ENCODE measurements around the gene KRT78. TPM values are rescaled to one million over a fixed set of nuclear protein-coding genes. Genes with fewer than 3 reads are reported as not detected.
A peak's percentile ranks its signal among the peaks of the same experiment; 100 is the strongest.

The KRT78 gene
- total RNA-seq, 2 experiments from 2014 or later: not detected

DNA sequence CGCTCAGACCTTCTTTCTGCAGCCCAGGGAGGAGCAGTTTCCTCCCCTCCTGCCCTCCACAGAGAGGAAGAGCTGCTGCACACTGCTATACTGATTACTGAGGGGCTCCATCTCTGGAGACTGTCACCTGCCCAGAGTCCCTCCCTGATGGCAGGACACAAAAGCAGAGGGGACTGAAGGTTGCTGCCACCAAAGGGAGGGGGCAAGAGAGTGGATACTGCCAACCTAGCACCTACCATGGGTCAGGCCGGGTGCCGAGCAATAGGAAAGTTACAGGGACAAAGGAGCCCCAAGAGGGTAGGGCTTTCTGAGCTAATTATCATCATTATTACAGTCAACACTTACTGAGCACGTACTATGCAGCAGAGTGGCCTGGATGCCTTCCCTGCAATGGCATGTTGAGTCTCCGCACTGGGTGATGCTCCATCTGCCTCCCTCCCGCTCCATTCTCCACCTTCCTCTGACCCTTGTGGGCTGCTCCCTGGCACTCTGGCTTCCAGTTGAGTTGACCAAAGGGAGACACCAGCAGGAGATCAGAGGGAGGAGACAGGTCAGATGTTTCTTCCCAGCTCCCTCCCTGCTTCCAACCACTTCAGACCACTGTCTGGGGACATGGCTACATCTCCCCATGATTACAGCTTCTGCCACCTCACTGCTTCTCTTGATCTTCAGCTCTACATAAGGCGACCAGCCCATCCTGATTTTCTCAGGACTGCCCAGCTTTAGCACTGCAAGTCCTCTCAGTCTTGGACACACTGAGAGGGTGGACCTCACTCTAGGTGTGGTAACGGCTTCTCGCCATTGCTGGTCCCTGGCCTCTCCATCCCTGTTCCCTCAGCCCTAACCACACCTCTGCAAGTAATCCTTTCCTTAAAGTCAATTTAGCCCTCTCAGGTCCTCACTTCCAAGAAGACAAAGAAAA, 12.0 kb downstream of the KRT78 start:
- CTCF ChIA-PET: interaction anchor here (0.7 to 1.8 kb wide), 5 partner anchors 11 to 812 kb away, joined by 3 to 6 read pairs (median 3); no protein-coding TSS in a partner anchor
- ATAC-seq (peak; percentile 52), DNase-seq (no peak)
- peaks cover 39% of the 10 kb centered on the region for H3K4me1 Mint-ChIP-seq (ENCODE audit: low read depth)
- H3K9me3 Mint-ChIP-seq (ENCODE audit: insufficient read depth): no peaks in the 10 kb centered on the region
- H3K4me3 Mint-ChIP-seq: no peak overlapping the region
- H3K27ac Mint-ChIP-seq: peak overlapping the region; percentile 88
- H3K36me3 Mint-ChIP-seq (ENCODE audit: low read depth): no peaks in the 10 kb centered on the region
- POLR2A ChIA-PET: no interaction called here
- peaks cover 3% of the 10 kb centered on the region for H3K27me3 Mint-ChIP-seq (ENCODE audit: low read depth)

DNA sequence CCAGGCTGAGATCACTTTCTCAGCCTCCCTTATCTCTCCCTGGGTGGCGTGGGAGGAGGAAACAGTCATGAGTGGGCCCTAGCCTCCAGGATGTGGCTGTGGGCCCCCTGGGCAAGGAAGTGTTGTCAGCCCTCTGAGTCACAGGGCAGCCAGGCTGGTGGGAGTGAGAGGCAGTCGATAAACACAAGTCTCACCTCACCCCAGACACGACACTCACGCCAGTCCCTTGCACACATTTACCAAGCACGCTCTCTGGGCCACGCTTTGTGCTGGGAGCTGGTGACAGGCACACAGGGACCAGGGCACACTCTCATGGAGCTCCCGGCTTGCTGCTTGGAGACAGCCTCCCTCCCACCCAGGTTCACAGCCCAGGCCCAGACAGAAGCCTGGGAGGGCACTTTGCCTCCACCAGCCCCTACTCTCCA, 12.7 kb downstream of the KRT78 start:
- peak; percentile 73 for ATAC-seq
- Mint-ChIP-seq H3K4me1 (ENCODE audit: low read depth) (peaks cover 39% of the 10 kb centered on the region), H3K36me3 (ENCODE audit: low read depth) (no peaks in the 10 kb centered on the region), H3K4me3 (no peak overlapping the region), H3K27ac (peak overlapping the region; percentile 88), H3K27me3 (ENCODE audit: low read depth) (peaks cover 3% of the 10 kb centered on the region), H3K9me3 (ENCODE audit: insufficient read depth) (no peaks in the 10 kb centered on the region)
- peak; percentile 73 for DNase-seq
- CTCF ChIA-PET: interaction anchor here (1.4 to 1.5 kb wide), 2 partner anchors 34 to 811 kb away, joined by 3 to 5 read pairs; no protein-coding TSS in a partner anchor
- POLR2A ChIA-PET: no interaction called here

DNA sequence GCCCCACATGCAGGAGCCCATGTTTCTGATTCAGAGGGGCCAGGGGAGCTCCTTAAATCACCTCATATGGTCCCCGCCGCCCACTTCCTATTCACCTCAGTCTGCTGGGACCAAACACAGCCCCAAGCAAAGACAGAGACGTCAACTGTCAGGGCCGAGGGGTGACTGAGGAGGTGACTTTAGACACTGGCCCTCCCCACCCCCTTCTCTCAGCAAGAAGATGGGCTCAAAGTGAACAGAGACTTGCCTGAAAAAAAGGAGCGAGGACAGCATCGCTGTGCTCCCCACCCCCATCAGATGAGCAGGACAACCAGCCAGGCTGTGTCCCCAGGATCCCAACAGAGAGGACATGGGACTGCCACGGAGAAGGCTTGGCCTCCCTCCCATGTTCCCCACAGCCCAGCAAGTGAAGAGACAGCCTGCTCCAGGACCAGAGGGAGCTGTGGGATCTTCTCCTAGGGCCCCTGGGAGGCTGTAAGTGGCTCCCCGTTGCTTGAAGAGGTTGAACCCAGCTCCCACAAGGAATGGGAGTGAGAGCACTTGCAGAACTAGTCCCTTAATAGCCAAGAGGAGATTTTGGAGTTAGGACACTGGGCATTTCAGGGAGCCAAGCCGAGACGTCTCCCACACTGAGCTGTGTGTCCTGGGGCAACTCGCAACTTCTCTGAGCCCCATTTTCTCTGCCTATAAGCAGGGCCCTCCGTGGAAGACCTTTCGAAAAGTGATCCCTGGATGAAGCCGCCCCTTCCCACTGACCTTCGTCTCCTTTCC, 13.3 kb downstream of the KRT78 start:
- H3K9me3 Mint-ChIP-seq (ENCODE audit: insufficient read depth): no peaks in the 10 kb centered on the region
- POLR2A ChIA-PET: no interaction called here
- no peak overlapping the region for H3K4me3 Mint-ChIP-seq
- peak; percentile 21 for ATAC-seq
- no peak for DNase-seq
- peaks cover 39% of the 10 kb centered on the region for H3K4me1 Mint-ChIP-seq (ENCODE audit: low read depth)
- no peaks in the 10 kb centered on the region for H3K27me3 Mint-ChIP-seq (ENCODE audit: low read depth)
- CTCF ChIA-PET: interaction anchor here (1.4 to 1.5 kb wide), 2 partner anchors 35 to 810 kb away, joined by 3 to 5 read pairs; no protein-coding TSS in a partner anchor
- H3K27ac Mint-ChIP-seq: peak overlapping the region; percentile 88
- no peaks in the 10 kb centered on the region for H3K36me3 Mint-ChIP-seq (ENCODE audit: low read depth)

DNA sequence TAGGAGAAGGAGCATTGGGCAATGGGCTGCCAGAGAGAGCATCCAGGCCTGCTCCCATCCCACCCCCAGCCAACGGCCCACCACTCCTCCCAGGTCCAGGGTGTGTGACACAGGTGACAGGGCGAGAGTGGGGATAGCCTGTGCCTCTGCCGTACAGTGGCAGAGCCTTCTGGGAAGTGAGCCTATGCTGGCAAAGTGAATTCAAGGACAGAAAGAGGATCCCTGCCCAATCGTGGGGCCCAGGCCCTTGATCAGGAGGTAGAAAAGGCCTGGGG, 14.1 kb downstream of the KRT78 start:
- H3K27me3 Mint-ChIP-seq (ENCODE audit: low read depth): no peaks in the 10 kb centered on the region
- peaks cover 39% of the 10 kb centered on the region for H3K4me1 Mint-ChIP-seq (ENCODE audit: low read depth)
- no peak overlapping the region for H3K4me3 Mint-ChIP-seq
- H3K9me3 Mint-ChIP-seq (ENCODE audit: insufficient read depth): no peaks in the 10 kb centered on the region
- ATAC-seq (no peak), DNase-seq (no peak)
- H3K27ac Mint-ChIP-seq: peak overlapping the region; percentile 66
- POLR2A ChIA-PET: interaction anchor here (0.6 kb wide), 1 partner anchor 108 kb away, joined by 3 read pairs; no protein-coding TSS in a partner anchor
- H3K36me3 Mint-ChIP-seq (ENCODE audit: low read depth): no peaks in the 10 kb centered on the region
- CTCF ChIA-PET: interaction anchor here (1.2 kb wide), 1 partner anchor 39 kb away, joined by 3 read pairs; no protein-coding TSS in a partner anchor

DNA sequence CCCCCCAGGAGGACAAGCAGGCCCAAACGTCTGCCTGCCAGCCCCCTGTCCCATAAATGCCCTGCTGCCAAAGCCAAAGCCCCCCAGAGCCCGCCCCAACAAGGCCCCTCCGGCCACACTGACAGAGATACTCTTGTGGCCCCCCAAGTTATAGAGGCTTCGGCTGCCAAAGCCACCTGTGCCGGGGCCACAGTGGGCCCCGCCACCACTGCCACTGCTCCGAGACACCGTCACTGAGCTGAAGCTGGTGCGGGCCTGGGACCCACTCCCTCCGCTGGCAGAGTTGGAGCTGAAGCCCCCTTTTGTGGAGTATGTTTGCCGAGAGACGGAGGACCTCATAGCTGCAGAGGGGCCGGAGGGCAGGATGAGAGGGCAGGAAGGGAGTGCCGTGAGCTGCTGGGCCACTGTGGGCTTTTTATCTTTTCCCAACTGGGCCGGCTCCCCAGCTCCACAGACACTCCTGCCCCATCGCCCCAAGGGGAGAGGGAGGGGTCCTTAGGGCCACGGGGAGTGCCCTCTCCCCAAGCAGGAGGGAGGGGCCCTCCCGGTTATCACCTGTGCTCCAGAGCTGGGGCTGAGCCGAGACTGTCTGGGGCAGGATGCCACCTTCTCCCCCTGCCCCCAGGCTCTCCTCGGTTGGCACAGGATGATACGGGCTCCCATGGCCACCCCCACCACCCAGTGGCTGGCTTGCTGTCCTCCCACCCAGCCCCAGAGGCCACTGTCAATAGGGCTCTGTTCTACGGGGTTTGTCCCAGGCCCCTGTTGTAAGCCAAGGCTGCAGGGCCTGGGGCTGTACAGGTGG, 14.7 kb downstream of the KRT78 start, which contains the start of gene KRT79:
TSS of gene KRT79 (minus strand) at position 390 of the 805 bp plus-strand sequence. CDS start at position 339, 51 bp downstream.
- H3K9me3 Mint-ChIP-seq (ENCODE audit: insufficient read depth): no peaks in the 10 kb centered on the region
- no peak for ATAC-seq
- peak within 1 kb of the TSS; percentile 88 for H3K27ac Mint-ChIP-seq
- ChIA-PET POLR2A (interaction anchor here (0.6 kb wide), 1 partner anchor 107 kb away, joined by 3 read pairs; no protein-coding TSS in a partner anchor), CTCF (interaction anchor here (1.0 to 1.2 kb wide), 2 partner anchors 14 to 40 kb away, joined by 3 read pairs; no protein-coding TSS in a partner anchor)
- no peak within 1 kb of the TSS for H3K4me3 Mint-ChIP-seq
- H3K4me1 Mint-ChIP-seq (ENCODE audit: low read depth): peaks cover 41% of the 10 kb centered on the region
- DNase-seq: no peak
- H3K27me3 Mint-ChIP-seq (ENCODE audit: low read depth): no peaks in the 10 kb centered on the region
- H3K36me3 Mint-ChIP-seq (ENCODE audit: low read depth): no peaks in the 10 kb centered on the region

DNA sequence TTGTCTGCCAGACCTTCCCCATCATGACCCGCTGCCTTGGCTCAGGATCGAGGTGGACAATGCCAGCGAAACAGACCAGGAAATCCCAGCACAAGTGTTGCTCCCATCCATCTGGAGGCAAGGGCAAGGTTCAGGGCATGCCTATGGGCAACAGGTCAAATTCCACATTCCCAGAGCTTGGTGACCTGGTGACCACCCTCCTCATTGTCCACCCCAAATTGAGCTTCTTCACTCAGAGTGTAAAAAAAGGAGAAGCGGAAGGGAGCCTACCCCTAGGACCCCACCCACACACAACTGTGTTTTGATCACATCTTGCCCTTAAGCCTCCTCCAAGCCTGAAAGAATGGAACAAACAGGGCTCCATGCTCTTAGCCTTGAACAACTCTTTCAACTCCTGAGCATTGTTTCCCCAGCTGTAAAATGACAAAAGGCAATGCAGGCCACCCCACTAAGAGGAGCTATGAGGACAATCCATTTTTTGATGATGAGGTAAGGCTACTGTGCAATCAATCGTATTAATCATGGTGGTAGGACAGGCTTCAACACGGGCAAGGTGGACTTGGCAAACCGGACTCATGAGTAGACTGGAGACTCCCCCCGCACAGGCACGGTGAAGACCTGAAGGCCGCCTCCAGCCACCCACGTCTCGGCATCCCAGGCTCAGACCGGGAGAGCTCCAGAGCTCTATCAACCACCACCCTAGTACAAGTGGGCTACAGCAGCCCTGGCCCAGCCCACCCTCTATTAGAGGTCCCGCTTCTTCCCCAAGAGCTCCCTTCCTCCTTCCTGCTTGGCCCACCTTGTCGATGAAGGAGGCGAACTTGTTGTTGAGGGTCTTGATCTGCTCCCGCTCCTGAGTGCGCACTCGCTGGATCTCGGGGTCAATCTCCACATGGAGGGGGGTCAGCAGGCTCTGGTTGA, 15.5 kb downstream of the KRT78 start:
- no peak for ATAC-seq
- Mint-ChIP-seq H3K27ac (no peak overlapping the region), H3K27me3 (ENCODE audit: low read depth) (no peaks in the 10 kb centered on the region), H3K36me3 (ENCODE audit: low read depth) (no peaks in the 10 kb centered on the region), H3K4me3 (no peak overlapping the region), H3K4me1 (ENCODE audit: low read depth) (peaks cover 40% of the 10 kb centered on the region), H3K9me3 (ENCODE audit: insufficient read depth) (no peaks in the 10 kb centered on the region)
- ChIA-PET CTCF (interaction anchor here (1.0 to 1.2 kb wide), 2 partner anchors 13 to 40 kb away, joined by 3 read pairs; no protein-coding TSS in a partner anchor), POLR2A (no interaction called here)
- no peak for DNase-seq

DNA sequence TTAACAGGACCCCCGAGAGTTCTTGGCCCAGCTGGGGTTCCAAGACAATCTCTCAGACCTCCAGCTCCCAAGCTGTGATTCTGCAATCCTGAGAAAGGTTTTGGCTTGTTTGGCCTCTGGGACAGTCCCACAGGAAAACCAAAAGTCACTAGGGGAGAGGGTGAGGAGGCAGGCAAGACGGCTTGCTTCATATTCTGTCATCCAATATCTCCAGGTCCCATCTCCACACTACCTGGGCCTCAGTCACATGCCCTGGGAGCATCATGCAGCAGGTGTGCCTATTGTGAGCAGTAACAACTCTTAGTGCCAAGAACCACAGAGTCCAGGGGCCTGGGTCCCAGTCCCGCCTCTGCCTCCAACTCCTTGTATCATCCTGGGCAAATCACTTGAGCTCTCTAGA, 16.3 kb downstream of the KRT78 start:
- Mint-ChIP-seq H3K27me3 (ENCODE audit: low read depth) (no peaks in the 10 kb centered on the region), H3K4me3 (no peak overlapping the region), H3K27ac (no peak overlapping the region), H3K9me3 (ENCODE audit: insufficient read depth) (no peaks in the 10 kb centered on the region), H3K4me1 (ENCODE audit: low read depth) (peaks cover 32% of the 10 kb centered on the region), H3K36me3 (ENCODE audit: low read depth) (no peaks in the 10 kb centered on the region)
- CTCF ChIA-PET: interaction anchor here (1.3 kb wide), 1 partner anchor 249 kb away, joined by 3 read pairs; no protein-coding TSS in a partner anchor
- DNase-seq: no peak
- no peak for ATAC-seq
- POLR2A ChIA-PET: no interaction called here

DNA sequence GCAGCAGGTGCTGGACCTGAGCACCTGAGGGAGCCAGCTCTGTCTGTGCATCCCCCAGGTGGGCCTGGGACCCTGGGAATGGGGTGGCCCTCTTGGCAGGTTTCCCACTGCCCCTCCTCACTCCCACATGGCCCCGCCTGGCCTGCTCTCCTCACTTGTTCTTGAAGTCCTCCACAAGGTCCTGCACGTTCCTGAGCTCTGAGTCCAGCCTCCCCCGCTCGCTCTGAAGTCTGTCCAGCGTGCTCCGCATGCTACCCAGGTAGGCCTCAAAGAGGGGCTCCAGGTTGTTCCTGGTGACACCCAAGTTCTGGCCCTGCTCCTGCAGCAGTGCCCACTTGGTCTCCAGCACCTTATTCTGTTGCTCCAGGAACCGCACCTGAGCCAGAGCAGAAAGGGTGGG, 17.5 kb downstream of the KRT78 start:
- H3K27ac Mint-ChIP-seq: no peak overlapping the region
- peaks cover 20% of the 10 kb centered on the region for H3K4me1 Mint-ChIP-seq (ENCODE audit: low read depth)
- CTCF ChIA-PET: interaction anchor here (1.0 to 1.3 kb wide), 2 partner anchors 48 to 247 kb away, joined by 3 read pairs; no protein-coding TSS in a partner anchor
- no peaks in the 10 kb centered on the region for H3K27me3 Mint-ChIP-seq (ENCODE audit: low read depth)
- H3K4me3 Mint-ChIP-seq: no peak overlapping the region
- no peaks in the 10 kb centered on the region for H3K9me3 Mint-ChIP-seq (ENCODE audit: insufficient read depth)
- DNase-seq (no peak), ATAC-seq (no peak)
- POLR2A ChIA-PET: interaction anchor here (0.7 kb wide), 1 partner anchor 95 kb away, joined by 3 read pairs; no protein-coding TSS in a partner anchor
- no peaks in the 10 kb centered on the region for H3K36me3 Mint-ChIP-seq (ENCODE audit: low read depth)

DNA sequence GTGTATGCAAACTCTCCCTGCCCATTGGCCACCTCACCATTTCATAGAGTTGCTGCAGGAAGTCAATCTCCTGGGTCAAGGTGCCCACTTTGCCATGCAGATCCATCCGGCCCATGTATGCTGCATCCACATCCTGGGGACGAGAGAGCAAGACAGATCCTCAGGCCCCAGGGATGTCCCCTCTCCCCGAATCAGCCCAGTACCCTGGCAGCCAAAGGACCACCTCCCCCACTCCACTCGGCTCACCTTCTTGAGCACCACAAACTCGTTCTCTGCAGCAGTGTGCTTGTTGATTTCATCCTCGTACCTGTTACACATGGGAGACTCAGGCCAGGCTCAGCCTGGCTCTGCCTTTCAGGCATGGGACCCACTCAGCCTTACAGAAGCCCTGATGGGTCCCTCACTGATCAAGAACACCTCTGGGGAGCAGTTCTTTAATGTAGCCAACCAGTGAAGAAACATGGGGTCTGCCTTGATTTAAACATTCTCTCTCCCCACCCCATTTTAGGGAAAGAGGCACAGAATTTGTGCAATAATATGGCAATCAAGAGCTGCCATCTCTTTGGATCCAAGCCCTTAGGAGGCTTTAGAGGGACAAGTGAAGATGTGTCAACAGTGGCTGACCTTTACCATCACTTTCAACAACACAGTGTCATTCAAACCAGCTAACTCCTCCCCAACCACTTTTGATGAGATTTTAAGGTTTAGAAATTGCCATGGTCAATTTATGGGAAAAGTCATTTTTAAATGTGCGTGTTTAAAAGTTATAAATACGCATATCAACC, 18.6 kb downstream of the KRT78 start:
- ChIA-PET CTCF (no interaction called here), POLR2A (no interaction called here)
- no peak overlapping the region for H3K27ac Mint-ChIP-seq
- DNase-seq (no peak), ATAC-seq (no peak)
- H3K9me3 Mint-ChIP-seq (ENCODE audit: insufficient read depth): no peaks in the 10 kb centered on the region
- H3K27me3 Mint-ChIP-seq (ENCODE audit: low read depth): no peaks in the 10 kb centered on the region
- H3K4me3 Mint-ChIP-seq: no peak overlapping the region
- no peaks in the 10 kb centered on the region for H3K36me3 Mint-ChIP-seq (ENCODE audit: low read depth)
- peaks cover 9% of the 10 kb centered on the region for H3K4me1 Mint-ChIP-seq (ENCODE audit: low read depth)

DNA sequence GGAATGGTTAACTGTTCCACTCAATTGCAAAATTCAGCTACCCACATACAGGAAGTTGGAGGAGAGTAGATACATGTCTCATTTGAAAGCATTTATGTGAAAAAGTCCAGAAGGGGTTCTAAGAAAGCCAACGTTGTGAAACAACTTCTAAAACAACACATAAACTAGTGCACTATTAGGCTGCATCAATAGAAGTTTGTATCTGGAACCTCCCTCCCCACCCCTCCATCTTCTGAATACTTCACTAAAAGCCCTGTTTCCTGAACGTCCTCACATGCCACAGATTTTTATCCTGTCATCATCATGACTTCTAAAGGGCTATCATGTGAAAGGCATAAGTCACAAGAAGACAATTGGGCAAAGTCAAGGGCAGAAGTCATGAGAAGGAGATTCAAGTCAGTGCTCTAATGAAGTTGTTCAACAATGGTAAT, 20.2 kb downstream of the KRT78 start:
- POLR2A ChIA-PET: no interaction called here
- H3K27ac Mint-ChIP-seq: no peak overlapping the region
- peaks cover 8% of the 10 kb centered on the region for H3K4me1 Mint-ChIP-seq (ENCODE audit: low read depth)
- no peaks in the 10 kb centered on the region for H3K27me3 Mint-ChIP-seq (ENCODE audit: low read depth)
- CTCF ChIA-PET: interaction anchor here (0.7 to 1.4 kb wide), 4 partner anchors 42 to 243 kb away, joined by 3 to 6 read pairs (median 4); no protein-coding TSS in a partner anchor
- DNase-seq (no peak), ATAC-seq (no peak)
- H3K4me3 Mint-ChIP-seq: no peak overlapping the region
- no peaks in the 10 kb centered on the region for H3K9me3 Mint-ChIP-seq (ENCODE audit: insufficient read depth)
- H3K36me3 Mint-ChIP-seq (ENCODE audit: low read depth): no peaks in the 10 kb centered on the region

Data from activated CD8-positive, alpha-beta T cell treated with anti-CD3 and anti-CD28 coated beads, Interleukin-2, amount 10 ng/mL, durations not matched to agents 7 days and 5 days (primary cell).